OCI-LY3 (cell line): ENCODE measurements around the gene CORO2B.

Experiments
- H2AFZ ChIP-seq: fragments of 200-600, 300-600 bp; shearing (Covaris generic); 2 replicates; pipeline ENCODE4 v1.6.0; 2014; ENCODE audit warnings: antibody characterized with exemption, low read depth, low read length
- H3K27ac ChIP-seq: fragments of 200-600, 300-600 bp; sonication (generic); 2 replicates; pipeline ENCODE4 v1.5.1; 2014; ENCODE audit warnings: mild to moderate bottlenecking, low read length, moderate library complexity, mixed read lengths
- H3K27me3 ChIP-seq: fragments of 200-600, 300-600 bp; sonication (generic); 2 replicates; pipeline ENCODE4 v1.6.1; 2014; ENCODE audit warnings: low read depth, low read length, mixed read lengths
- H3K36me3 ChIP-seq: fragments of 200-600, 300-600 bp; sonication (generic); replicated peaks from 2 replicates; pipeline ENCODE3; 2014; ENCODE audit warnings: low read depth, low read length, mixed read lengths
- H3K4me1 ChIP-seq: fragments of 300-600, 200-600 bp; sonication (generic); 2 replicates; pipeline ENCODE4 v1.6.1; 2014; ENCODE audit warnings: low read length, mixed read lengths
- H3K4me2 ChIP-seq: fragments of 200-600, 300-600 bp; sonication (generic); 2 replicates; pipeline ENCODE4 v1.6.1; 2014; ENCODE audit warnings: low read length, mixed read lengths
- H3K4me3 ChIP-seq: fragments of 300-600, 200-600 bp; sonication (generic); 2 replicates; pipeline ENCODE4 v1.5.1; 2014; ENCODE audit warnings: antibody characterized with exemption, mild to moderate bottlenecking, low read length, moderate library complexity
- H3K79me2 ChIP-seq: fragments of 300-600, 200-600 bp; shearing (Covaris generic); 2 replicates; pipeline ENCODE4 v1.6.1; 2014; ENCODE audit warnings: mild to moderate bottlenecking, low read length, mixed read lengths
- H3K9ac ChIP-seq: fragments of 300-600, 200-600 bp; shearing (Covaris generic); 2 replicates; pipeline ENCODE4 v1.6.0; 2014; ENCODE audit warnings: mild to moderate bottlenecking, low read length, moderate library complexity
- H3K9me3 ChIP-seq: fragments of 200-600, 300-600 bp; shearing (Covaris generic); 2 replicates; pipeline ENCODE4 v1.6.1; 2014; ENCODE audit warnings: low read length, mixed read lengths; ENCODE audit not compliant: insufficient read depth
- H4K20me1 ChIP-seq: fragments of 200-600, 300-600 bp; sonication (generic); 2 replicates; pipeline ENCODE4 v1.6.1; 2016; ENCODE audit warnings: low read length, mixed read lengths; ENCODE audit not compliant: insufficient read depth
- CTCF ChIP-seq: fragments of 200-600, 300-600 bp; sonication (generic); IDR thresholded peaks from 2 replicates; pipeline ENCODE4 v1.5.1; 2014; ENCODE audit warnings: antibody characterized with exemption, low read length, low read depth
- EZH2phosphoT487 ChIP-seq: fragments of 200-600 bp; shearing (Covaris generic); IDR thresholded peaks from 2 replicates; pipeline ENCODE4 v1.6.1; 2018; ENCODE audit warnings: antibody characterized with exemption, mixed run types, low read depth

Gene CORO2B

GRCh38 chr15:68592544-68592943 lies 13.8 kb downstream of the CORO2B start:
- Histone ChIP-seq H3K36me3 (no peaks in the 10 kb centered on the region), H3K27me3 (peaks cover 30% of the 10 kb centered on the region), H3K27ac (no peak overlapping the region), H3K4me3 (no peak overlapping the region), H3K9ac (no peak overlapping the region), H3K4me1 (no peaks in the 10 kb centered on the region), H2AFZ (no peak overlapping the region), H3K9me3 (no peaks in the 10 kb centered on the region), H3K4me2 (no peak overlapping the region), H3K79me2 (no peaks in the 10 kb centered on the region), H4K20me1 (no peaks in the 10 kb centered on the region)
- TF ChIP-seq CTCF (no peak), EZH2phosphoT487 (no peak)

GRCh38 chr15:68593341-68593740 lies 14.5 kb downstream of the CORO2B start:
- H3K9ac ChIP-seq: no peak overlapping the region
- H2AFZ ChIP-seq: no peak overlapping the region
- no peaks in the 10 kb centered on the region for H4K20me1 ChIP-seq
- no peaks in the 10 kb centered on the region for H3K36me3 ChIP-seq
- H3K79me2 ChIP-seq: no peaks in the 10 kb centered on the region
- no peak overlapping the region for H3K4me2 ChIP-seq
- TF ChIP-seq EZH2phosphoT487: no peak
- no peak for TF ChIP-seq CTCF
- no peak overlapping the region for H3K4me3 ChIP-seq
- H3K27me3 ChIP-seq: peaks cover 30% of the 10 kb centered on the region
- H3K27ac ChIP-seq: no peak overlapping the region
- no peaks in the 10 kb centered on the region for H3K4me1 ChIP-seq
- no peaks in the 10 kb centered on the region for H3K9me3 ChIP-seq

- H3K9ac ChIP-seq: no peak overlapping the region
- H3K27ac ChIP-seq: no peak overlapping the region
- no peaks in the 10 kb centered on the region for H3K36me3 ChIP-seq
- H3K4me3 ChIP-seq: no peak overlapping the region
- no peak overlapping the region for H2AFZ ChIP-seq
- no peaks in the 10 kb centered on the region for H4K20me1 ChIP-seq
- H3K4me1 ChIP-seq: no peaks in the 10 kb centered on the region
- H3K9me3 ChIP-seq: no peaks in the 10 kb centered on the region
- H3K79me2 ChIP-seq: no peaks in the 10 kb centered on the region
- TF ChIP-seq CTCF (no peak), EZH2phosphoT487 (no peak)
- peaks cover 30% of the 10 kb centered on the region for H3K27me3 ChIP-seq
- H3K4me2 ChIP-seq: no peak overlapping the region
These were observed 15.2 kb downstream of the CORO2B start for GRCh38 chr15:68593828-68594532.

GRCh38 chr15:68594533-68595259 lies 15.9 kb downstream of the CORO2B start:
- no peaks in the 10 kb centered on the region for H3K9me3 ChIP-seq
- H3K4me1 ChIP-seq: no peaks in the 10 kb centered on the region
- no peak for TF ChIP-seq CTCF
- no peak for TF ChIP-seq EZH2phosphoT487
- no peak overlapping the region for H3K27ac ChIP-seq
- H3K9ac ChIP-seq: no peak overlapping the region
- H3K36me3 ChIP-seq: no peaks in the 10 kb centered on the region
- H3K79me2 ChIP-seq: no peaks in the 10 kb centered on the region
- H3K27me3 ChIP-seq: peaks cover 30% of the 10 kb centered on the region
- no peak overlapping the region for H2AFZ ChIP-seq
- no peaks in the 10 kb centered on the region for H4K20me1 ChIP-seq
- no peak overlapping the region for H3K4me2 ChIP-seq
- H3K4me3 ChIP-seq: no peak overlapping the region
